HEK293T (cell line): ENCODE measurements around the gene SOX14.

Experiments
- CTCF ChIA-PET: fragments of 350-600 bp; formaldehyde crosslinking; extraction: SDS; loops from one replicate; lab custom pipeline; 2021; ENCODE audit warnings: antibody characterized with exemption, inconsistent platforms; lab: Yijun Ruan, JAX
- POLR2A ChIA-PET: fragments of 350-600 bp; formaldehyde crosslinking; extraction: SDS; loops from one replicate; lab custom pipeline; 2020; ENCODE audit warnings: antibody characterized with exemption, inconsistent platforms; lab: Yijun Ruan, JAX
- DNase-seq: peaks from one replicate; pipeline ENCODE4 v3.0.0; 2012; ENCODE audit warnings: mixed read lengths; ENCODE audit errors: extremely low spot score
- ARNT ChIP-seq: fragments of 450-650 bp; IDR thresholded peaks from 2 replicates; pipeline ENCODE4 v1.6.1; 2017; ENCODE audit warnings: mild to moderate bottlenecking
- BHLHE40 ChIP-seq: fragments of 450-650 bp; IDR thresholded peaks from 2 replicates; pipeline ENCODE4 v1.6.1; 2016; ENCODE audit warnings: mild to moderate bottlenecking, moderate library complexity, borderline replicate concordance
- CTBP1 ChIP-seq: fragments of 450-650 bp; IDR thresholded peaks from 2 replicates; pipeline ENCODE4 v1.6.1; 2016; ENCODE audit warnings: borderline replicate concordance
- ELF4 ChIP-seq: fragments of 450-650 bp; IDR thresholded peaks from 2 replicates; pipeline ENCODE4 v1.6.1; 2017; ENCODE audit warnings: antibody characterized with exemption
- FOXA1 ChIP-seq: fragments of 450-650 bp; IDR thresholded peaks from 2 replicates; pipeline ENCODE4 v1.6.1; 2016; ENCODE audit warnings: mild to moderate bottlenecking
- FOXK2 ChIP-seq: fragments of 450-650 bp; IDR thresholded peaks from 2 replicates; pipeline ENCODE4 v1.6.1; 2016; ENCODE audit warnings: mild to moderate bottlenecking
- FOXM1 ChIP-seq: fragments of 450-650 bp; IDR thresholded peaks from 2 replicates; pipeline ENCODE4 v1.6.1; 2017; ENCODE audit warnings: mild to moderate bottlenecking, borderline replicate concordance
- HDGF ChIP-seq: fragments of 450-650 bp; IDR thresholded peaks from 2 replicates; pipeline ENCODE4 v1.6.1; 2017; ENCODE audit warnings: antibody characterized with exemption, borderline replicate concordance
- L3MBTL2 ChIP-seq: fragments of 450-650 bp; conservative IDR thresholded peaks from 2 replicates; pipeline ENCODE4 v1.6.1; 2016; ENCODE audit warnings: mild to moderate bottlenecking
- LEF1 ChIP-seq: fragments of 450-650 bp; IDR thresholded peaks from 2 replicates; pipeline ENCODE4 v1.6.1; 2017; ENCODE audit warnings: mild to moderate bottlenecking, borderline replicate concordance
- NFRKB ChIP-seq: fragments of 450-650 bp; IDR thresholded peaks from 2 replicates; pipeline ENCODE4 v1.6.1; 2016; ENCODE audit warnings: mild to moderate bottlenecking, moderate library complexity
- PKNOX1 ChIP-seq: fragments of 450-650 bp; IDR thresholded peaks from 2 replicates; pipeline ENCODE4 v1.6.1; 2016
- SP1 ChIP-seq: fragments of 450-650 bp; IDR thresholded peaks from 2 replicates; pipeline ENCODE4 v1.6.1; 2017
- SUZ12 ChIP-seq: fragments of 450-650 bp; IDR thresholded peaks from 2 replicates; pipeline ENCODE4 v1.6.1; 2016; ENCODE audit warnings: mild to moderate bottlenecking
- TARDBP ChIP-seq: fragments of 450-650 bp; IDR thresholded peaks from 2 replicates; pipeline ENCODE4 v1.6.1; 2016
- ZNF384 ChIP-seq: fragments of 450-650 bp; IDR thresholded peaks from 2 replicates; pipeline ENCODE4 v1.6.1; 2016

SOX14 gene

GRCh38 chr3:137769322-137770065 is 5.4 kb downstream of the SOX14 start:
- CTCF ChIA-PET = no interaction called here
- TF ChIP-seq LEF1 = no peak
- TF ChIP-seq SP1 = no peak
- TF ChIP-seq NFRKB = no peak
- TF ChIP-seq CTBP1 = no peak
- TF ChIP-seq FOXA1 = no peak
- no peak for TF ChIP-seq ZNF384
- TF ChIP-seq ELF4 = no peak
- no peak for TF ChIP-seq SUZ12
- no peak for TF ChIP-seq FOXM1

GRCh38 chr3:137770066-137770834 is 6.1 kb downstream of the SOX14 start:
- no peak for DNase-seq
- ChIA-PET CTCF (no interaction called here), POLR2A (no interaction called here)
- TF ChIP-seq PKNOX1 = no peak
- TF ChIP-seq SUZ12 = no peak
- no peak for TF ChIP-seq NFRKB
- no peak for TF ChIP-seq LEF1
- TF ChIP-seq CTBP1 = no peak
- TF ChIP-seq BHLHE40 = no peak
- TF ChIP-seq L3MBTL2 = no peak
- no peak for TF ChIP-seq ELF4
- TF ChIP-seq FOXM1 = no peak
- TF ChIP-seq ZNF384 = no peak

More at GRCh38 chr3:137769322-137770065, 5.4 kb downstream of the SOX14 start:
- DNase-seq = no peak
- POLR2A ChIA-PET = no interaction called here

GRCh38 chr3:137770835-137771399 is 6.8 kb downstream of the SOX14 start:
- CTCF ChIA-PET = no interaction called here
- peak; percentile 18 for DNase-seq
- TF ChIP-seq FOXA1 = no peak
- no peak for TF ChIP-seq ELF4
- no peak for TF ChIP-seq SUZ12
- TF ChIP-seq ARNT = no peak
- no peak for TF ChIP-seq BHLHE40
- no peak for TF ChIP-seq FOXK2
- TF ChIP-seq CTBP1 = no peak
- TF ChIP-seq L3MBTL2 = no peak
- TF ChIP-seq FOXM1 = no peak
- no peak for TF ChIP-seq ZNF384
- no peak for TF ChIP-seq PKNOX1
- no peak for TF ChIP-seq NFRKB
- TF ChIP-seq TARDBP = no peak
- no peak for TF ChIP-seq HDGF
- TF ChIP-seq SP1 = no peak
- no peak for TF ChIP-seq LEF1
- POLR2A ChIA-PET = no interaction called here

GRCh38 chr3:137771401-137772213 is 7.5 kb downstream of the SOX14 start:
- no peak for DNase-seq
- POLR2A ChIA-PET = no interaction called here
- TF ChIP-seq PKNOX1 = no peak
- no peak for TF ChIP-seq HDGF
- TF ChIP-seq TARDBP = no peak
- no peak for TF ChIP-seq SP1
- no peak for TF ChIP-seq ELF4
- no peak for TF ChIP-seq FOXM1
- TF ChIP-seq SUZ12 = no peak
- no peak for TF ChIP-seq NFRKB
- CTCF ChIA-PET = no interaction called here

- POLR2A ChIA-PET = no interaction called here
- CTCF ChIA-PET = no interaction called here
Measured at GRCh38 chr3:137772214-137772955, 8.3 kb downstream of the SOX14 start.

More at GRCh38 chr3:137772214-137772955, 8.3 kb downstream of the SOX14 start:
- DNase-seq = no peak
- no peak for TF ChIP-seq CTBP1
- TF ChIP-seq ZNF384 = no peak
- TF ChIP-seq PKNOX1 = no peak
- TF ChIP-seq SUZ12 = no peak
- TF ChIP-seq BHLHE40 = no peak
- TF ChIP-seq LEF1 = no peak
- TF ChIP-seq NFRKB = no peak
- no peak for TF ChIP-seq FOXM1
- TF ChIP-seq ARNT = no peak
- no peak for TF ChIP-seq TARDBP
- TF ChIP-seq FOXA1 = no peak
- no peak for TF ChIP-seq ELF4
- TF ChIP-seq FOXK2 = no peak
- TF ChIP-seq HDGF = no peak
